HG03066 (cell line): ENCODE measurements around the gene STK40.

ENCODE experiments used
- ATAC-seq: cut with Tn5 transposase; IDR thresholded peaks from one replicate; pipeline ENCODE4 v1.9.1; 2021; ENCODE audit warnings: low read depth; ENCODE audit not compliant: unreplicated experiment

The STK40 gene, protein sequence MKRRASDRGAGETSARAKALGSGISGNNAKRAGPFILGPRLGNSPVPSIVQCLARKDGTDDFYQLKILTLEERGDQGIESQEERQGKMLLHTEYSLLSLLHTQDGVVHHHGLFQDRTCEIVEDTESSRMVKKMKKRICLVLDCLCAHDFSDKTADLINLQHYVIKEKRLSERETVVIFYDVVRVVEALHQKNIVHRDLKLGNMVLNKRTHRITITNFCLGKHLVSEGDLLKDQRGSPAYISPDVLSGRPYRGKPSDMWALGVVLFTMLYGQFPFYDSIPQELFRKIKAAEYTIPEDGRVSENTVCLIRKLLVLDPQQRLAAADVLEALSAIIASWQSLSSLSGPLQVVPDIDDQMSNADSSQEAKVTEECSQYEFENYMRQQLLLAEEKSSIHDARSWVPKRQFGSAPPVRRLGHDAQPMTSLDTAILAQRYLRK

DNA sequence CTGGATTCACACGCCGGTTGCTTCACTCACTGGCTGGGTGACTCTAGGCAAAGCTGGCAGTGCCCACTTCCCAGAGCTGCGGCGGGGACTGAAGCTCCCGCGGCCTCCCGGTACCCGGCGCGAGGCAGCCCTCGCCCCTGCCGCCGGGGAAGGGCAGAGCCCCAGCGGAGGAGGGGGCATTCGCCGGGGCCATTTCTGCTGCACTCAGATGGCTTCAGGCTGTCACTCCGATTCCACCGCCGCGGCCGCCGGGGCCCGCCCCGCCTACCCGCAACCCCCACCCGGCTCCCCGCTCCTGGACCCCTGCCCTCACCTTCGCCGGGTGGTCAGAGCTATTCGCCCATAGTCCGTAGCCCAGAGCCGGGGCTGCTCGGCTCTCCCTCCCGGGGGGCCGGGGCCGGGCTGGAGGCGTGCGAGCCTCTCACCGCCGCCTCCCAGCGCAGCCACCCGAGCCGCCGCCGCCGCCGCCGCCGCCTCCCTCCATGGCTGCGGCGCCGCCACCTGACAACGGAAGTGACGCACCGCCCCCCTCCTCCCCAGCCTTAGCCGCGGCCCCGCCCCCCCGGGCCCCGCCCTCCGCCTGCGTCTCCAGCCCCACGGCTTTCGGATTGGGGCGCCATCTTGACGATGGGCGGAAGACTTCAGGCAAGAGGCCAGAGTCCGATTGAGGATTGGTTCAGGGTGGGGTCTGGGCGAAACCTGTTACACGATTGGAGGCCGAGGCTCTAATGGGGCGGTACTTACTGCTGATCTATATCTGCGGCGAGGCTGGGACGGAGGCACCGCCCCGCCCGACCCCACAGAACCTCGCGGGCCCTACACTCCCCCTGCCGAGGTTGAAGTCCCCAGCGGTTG is at the start of gene STK40:
Gene STK40 (minus strand): TSS at position 515 of the 855 bp plus-strand sequence. CDS start 24,592 bp downstream, outside the sequence.
- peak; percentile 86 for ATAC-seq

DNA sequence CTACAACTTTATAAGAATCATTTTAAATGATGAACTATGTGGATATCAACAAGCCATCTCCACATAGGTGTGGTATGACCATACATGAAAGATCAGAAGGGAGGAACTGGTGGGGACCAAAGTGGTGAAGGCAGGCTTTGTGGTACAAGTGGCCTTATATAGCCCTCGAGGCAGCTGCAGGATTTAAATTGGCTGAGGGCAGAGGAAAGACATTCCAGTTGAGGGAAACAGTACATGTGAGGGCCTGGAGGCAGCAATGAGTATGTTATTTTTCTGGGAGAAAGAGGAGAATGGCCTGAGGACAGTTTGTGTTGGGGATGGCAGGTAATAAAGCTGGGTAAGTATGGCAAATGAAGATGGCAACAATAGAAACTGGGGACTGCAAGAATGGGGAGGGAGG is 47.4 kb upstream of the STK40 start:
- no peak for ATAC-seq

DNA sequence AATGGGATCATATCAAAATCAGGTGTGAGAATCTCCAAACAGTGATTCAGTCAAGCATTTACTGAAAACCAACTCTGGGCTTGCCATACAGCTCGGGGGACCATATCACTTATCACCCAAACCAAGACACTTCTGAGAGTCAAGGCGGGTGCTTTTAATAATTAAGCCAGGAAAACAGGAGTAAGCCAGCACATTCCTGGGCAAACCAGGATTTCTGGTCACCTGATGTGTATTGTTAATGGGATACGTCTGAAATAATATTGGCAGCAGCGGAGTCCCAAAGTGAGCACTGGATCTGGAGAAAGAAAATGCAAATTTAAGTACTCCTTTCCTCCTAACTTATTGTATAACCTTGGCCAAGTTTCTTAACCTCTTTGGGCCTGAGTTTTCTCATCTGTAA is 46.9 kb upstream of the STK40 start:
- ATAC-seq: no peak

DNA sequence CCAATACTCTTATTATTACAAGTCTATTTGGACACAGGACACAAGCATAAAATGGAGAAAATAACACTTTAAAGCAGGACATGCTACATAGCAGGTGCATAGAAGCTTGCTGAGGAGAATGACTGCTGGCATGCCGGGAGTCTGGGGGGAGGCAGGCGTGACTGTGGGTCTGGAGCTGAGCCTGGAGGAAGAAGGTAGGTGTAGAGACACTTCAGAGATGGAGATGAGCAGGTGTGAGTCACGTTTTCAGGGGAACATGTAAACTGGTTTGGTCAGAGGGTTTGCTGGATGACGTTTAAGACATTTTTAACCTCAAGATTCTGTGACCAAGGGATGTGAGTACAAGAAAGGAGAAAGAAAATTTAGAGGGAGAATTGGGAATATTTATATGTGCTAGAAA is 40.1 kb upstream of the STK40 start:
- ATAC-seq: no peak

DNA sequence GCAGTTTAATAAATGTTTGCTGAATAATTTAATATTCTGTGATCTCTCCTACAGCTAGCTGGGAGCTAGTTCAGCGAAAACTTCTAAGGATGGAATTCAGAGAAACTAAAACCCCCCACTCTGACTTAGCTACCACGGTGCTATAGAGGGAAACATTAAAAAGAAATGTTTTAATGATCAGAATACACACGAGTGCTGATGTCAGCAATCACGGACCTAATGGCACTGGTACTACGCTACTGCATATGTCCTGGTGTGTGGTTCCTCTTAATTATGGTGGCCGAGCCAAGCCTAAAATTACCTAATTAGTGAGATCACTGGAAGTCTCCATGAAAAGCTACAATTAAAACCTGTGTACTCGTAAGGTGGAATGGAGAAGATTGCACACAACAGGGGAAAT is 35.9 kb upstream of the STK40 start:
- no peak for ATAC-seq

DNA sequence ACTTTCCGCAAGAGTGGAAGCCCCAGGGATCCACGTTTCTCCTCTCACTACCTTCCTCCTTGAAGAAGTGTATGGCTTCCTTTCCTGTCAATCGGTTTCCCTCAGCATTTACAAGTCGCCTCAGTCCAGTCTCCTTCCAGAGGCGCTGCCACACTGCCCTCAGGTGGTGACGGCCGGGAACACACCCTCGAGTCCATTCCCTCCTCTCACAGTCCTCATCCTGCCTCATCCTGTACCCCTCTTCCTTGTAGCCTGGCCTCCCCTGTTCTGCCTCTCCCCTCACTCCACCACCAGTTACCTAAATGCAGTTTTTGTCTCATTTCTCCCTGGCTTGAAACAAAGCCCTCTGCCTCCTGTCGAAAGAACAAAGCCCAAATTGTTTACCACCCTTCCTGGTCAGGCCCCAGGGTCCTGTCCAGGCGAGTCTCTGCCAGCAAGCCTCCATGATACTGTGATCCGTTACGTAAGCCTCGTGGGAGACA is 35.2 kb upstream of the STK40 start:
- no peak for ATAC-seq

DNA sequence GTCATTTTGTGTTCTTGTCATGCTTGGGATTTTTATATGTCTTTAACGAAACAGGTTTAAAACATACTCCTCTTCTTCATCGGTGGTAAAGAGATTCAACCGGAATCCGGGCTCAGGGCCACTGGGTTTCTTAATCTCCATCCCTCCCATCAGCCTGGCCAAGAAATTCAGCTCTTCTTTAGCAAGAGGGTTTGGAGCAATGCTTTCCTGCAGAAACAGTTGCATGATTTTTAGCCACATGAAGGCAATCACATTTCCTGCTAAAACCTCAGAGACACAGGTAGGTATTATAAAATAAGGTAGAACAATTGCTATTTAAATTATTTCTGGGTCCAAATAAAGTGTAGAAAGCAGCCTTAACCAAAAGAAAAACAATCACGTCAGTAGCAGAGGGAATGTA is 34.7 kb upstream of the STK40 start:
- no peak for ATAC-seq

DNA sequence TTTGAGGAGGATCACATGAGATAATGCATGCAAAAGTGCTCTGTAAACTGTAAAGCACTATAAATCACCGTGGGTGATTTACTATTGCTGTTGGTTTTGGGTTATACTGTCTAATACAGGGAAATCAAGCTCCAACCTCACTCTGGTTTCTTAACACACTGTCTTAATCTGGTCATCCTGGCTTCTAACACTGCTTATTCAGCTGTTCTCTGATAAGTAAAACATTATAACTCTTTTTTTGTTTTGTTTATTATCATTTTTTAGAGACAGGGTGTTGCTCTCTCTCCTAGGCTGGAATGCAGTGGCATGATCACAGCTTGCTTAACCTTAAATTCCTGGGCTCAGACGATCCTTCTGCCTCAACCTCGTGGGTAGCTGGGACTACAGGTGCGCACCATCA is 33.8 kb upstream of the STK40 start:
- ATAC-seq: no peak

DNA sequence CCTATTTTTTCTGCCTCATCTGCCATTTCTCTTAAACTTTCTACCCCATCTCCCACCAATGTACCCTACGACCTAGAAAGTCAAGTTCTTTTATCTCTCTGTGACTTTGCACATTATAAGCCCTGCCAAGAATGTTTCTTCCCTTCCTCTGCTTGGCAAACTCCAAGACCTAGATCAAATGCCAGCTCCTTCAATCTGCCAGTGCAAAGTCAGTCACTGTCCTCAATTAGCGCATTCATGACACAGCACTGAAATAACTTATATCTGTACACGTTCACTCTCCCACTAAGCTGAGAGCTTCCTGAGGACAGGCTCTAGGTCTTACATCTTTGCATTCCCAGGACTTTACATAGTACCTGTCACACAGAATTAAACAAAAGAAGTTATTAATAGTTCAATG is 33.4 kb upstream of the STK40 start:
- ATAC-seq: no peak

DNA sequence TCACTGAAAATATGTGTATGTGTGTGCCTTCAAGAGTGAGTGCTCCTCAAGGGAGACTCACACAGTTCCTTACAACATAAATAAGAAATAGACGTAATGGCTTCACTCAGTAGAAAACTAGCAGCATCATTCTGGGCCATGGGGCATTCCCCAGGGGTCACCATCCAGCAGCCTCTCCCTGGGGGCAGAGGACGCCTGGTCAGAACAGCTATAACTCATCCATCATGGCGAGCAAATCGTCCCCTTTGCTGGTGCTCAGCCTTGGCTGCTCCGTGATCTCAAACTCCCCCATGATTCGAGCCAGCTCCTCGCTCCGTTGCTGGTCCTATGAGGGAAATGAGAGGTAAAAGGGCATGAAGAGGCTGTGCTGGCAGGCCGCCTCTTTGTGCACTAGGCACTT is 32.2 kb upstream of the STK40 start:
- no peak for ATAC-seq

DNA sequence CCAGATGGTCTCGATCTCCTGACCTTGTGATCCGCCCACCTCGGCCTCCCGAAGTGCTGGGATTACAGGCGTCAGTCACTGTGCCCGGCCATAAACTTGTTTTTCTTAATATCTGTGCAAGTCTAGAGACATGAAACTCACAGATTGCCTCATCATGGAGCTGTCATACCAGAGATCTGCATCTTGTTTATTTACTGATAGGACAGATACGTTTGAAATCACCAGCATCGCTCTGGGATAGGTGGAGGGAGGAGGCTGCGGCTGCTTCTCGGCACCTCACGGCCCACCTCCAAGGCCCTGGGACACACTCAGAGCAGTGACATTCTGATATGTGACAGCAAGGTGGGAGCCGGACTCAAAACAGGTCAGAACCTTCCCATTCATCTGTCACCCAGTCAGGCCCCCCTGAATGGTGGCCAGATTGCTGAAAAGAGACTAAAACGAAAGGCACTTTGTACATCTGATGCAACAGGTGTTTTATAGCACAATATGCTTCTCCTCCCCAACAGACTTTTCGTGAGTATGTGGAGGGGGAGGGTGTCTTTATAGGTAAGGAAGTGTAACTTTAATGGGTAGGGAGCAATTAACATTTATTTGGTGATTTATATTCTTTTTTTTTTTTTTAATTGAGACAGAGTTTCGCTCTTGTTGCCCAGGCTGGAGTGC is 30.1 kb upstream of the STK40 start:
- no peak for ATAC-seq

DNA sequence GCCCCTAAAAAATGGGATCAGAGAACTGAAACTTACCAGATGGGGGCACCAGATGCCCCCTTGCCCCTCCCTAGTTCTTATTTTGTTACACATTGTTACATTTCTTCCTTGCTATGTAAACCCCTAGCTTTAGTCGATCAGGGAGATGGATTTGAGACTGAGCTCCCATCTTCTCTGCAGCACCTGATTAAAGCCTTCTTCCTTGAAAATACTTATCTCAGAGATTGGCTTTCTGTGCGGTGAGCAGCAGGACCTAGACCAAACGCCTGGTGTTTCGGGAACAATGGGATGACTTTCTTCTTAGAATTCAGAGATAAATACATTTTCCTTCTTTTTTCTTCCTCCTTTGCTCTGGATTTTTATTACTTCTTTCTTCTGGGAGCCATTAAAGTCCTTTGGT is 28.7 kb upstream of the STK40 start:
- no peak for ATAC-seq

DNA sequence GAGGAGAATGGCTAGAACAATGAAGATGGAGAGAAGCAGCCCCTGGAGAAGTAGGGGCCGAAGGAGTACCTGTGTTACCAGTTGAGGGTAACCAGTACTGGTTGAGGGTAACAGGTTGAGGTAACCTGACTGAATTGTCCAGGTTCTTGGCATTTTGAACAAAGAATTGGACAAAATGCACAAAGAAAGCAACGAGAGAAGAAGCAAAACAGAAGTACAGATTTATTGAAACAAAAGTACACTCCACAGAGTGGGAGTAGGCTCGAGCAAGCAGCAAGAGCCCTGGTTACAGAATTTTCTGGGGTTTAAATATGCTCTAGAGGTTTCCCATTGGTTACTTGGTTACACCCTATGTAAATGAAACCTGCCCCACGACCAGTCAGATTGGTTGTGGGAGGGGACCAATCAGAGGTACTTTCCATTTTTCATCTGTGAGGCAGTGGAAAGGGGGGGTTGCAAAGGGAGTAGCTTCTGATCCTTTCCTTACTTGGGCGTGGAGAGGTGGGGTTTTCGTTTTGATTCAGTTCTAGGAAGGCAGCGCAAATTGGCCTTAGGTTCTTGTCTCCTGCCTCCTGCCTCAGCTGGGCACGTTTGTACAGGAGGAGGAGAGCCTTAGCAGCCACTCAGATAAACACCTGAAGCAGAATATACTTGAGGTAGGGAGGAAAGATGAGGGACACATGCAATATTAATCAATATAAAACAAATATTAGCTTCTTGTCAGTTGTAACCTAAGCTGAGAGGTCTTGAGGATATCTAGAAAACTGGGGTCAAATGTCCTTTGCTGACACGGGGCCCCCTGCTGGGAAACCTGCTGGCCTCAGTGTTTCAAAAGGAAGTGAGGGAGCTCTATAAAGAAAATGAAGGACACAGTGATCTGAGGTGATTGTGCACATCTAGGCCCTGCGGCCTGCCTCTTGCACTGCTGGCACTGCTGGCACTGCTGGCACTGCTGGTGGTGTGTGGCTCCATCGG is 26.2 kb upstream of the STK40 start:
- ATAC-seq: no peak

DNA sequence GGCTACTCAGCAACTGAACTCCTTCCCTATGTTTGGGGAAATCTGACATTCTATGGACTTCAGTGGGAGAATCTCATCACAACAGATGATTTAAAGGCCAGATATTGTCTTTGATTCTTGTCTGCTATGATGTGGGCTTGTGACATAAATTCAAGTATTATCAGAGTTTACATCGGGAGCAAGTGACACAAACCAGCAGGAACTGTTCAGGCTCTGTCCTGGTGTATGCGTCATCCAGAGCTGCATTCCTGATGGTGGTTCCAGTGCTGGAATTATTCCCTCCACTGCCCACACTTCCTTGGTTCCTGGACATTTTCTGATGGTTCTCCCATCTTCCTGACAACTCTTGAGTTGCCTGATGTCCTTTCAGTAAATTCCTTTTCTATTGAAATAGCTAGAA is 22.8 kb upstream of the STK40 start:
- no peak for ATAC-seq

DNA sequence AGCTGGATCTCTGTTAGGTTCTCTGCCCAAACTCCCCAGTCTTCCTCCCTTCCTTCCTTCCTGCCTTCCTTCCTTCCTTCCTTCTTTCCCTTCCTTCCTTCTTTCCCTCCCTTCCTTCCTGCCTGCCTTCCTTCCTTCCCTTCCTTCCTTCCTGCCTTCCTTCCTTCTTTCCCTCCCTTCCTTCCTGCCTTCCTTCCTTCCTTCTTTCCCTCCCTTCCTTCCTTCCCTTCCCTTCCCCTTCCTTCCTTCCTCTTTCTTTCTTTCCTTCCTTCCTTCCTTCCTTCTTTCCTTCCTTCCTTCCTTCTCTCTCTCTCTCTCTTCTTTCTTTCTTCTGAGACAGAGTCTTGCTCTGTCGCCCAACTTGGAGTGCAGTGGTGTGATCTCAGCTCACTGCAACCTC is 20.7 kb upstream of the STK40 start:
- ATAC-seq: no peak

DNA sequence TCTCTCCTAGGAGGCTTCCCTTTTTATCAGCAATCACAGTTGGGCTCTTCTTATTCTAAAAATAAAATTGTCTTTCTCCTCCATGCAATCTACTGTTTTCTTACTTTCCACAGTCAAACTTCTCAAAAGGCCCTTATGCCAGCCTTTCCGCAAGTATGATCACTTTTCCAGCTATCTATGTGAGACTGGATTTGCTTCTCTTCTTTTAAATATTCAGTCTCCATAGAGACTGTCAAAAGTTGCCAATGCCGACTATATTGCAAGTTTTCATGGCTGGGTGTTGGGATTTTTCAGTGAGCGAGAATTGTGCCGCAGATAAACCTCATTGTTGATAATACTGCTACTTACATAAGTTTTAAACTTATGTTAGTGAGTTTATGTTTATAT is 16.8 kb upstream of the STK40 start:
- no peak for ATAC-seq

DNA sequence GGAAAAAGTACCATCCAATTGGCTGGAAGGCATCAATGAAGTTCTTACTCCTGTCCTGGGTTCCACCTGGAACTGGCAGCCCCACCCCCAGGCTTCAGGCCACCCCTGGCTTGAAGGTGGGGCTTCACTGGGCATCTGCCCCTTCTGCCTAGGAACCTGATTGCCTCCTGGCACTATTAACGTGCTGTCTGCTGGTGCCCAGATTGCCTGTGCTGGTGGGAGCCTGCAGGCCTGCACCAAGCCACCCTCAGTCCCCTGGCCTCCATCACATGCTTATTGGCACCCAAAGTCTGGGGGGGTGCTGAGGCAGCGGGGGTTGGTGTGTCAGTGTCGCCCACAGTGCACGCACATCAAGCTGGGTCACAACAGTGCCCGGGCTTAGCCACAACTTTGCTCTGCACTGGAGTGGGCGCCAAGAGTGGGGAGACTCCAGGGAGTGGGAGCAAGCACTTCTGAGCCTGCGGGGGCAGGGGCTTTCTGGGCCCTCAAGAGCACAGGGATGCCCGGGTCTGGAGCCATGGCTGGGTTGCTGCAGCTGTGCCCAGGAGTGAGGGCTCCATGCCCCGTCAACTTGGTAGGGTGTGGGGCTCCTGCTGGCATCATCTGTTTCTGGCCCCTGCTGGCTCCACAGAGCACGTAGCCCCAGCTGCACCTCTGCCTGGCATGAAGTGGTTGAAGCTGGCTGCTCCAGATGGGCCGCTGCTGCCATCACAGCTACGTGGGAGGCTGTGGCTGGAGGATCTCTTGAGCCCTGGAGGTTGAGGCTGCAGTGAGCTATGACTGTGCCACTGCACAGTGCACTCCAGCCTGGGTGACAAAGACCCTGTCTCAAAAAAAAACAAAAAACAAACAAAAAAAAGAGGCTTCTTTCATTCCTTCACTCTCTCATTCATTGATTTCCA is 16.1 kb upstream of the STK40 start:
- ATAC-seq: no peak

DNA sequence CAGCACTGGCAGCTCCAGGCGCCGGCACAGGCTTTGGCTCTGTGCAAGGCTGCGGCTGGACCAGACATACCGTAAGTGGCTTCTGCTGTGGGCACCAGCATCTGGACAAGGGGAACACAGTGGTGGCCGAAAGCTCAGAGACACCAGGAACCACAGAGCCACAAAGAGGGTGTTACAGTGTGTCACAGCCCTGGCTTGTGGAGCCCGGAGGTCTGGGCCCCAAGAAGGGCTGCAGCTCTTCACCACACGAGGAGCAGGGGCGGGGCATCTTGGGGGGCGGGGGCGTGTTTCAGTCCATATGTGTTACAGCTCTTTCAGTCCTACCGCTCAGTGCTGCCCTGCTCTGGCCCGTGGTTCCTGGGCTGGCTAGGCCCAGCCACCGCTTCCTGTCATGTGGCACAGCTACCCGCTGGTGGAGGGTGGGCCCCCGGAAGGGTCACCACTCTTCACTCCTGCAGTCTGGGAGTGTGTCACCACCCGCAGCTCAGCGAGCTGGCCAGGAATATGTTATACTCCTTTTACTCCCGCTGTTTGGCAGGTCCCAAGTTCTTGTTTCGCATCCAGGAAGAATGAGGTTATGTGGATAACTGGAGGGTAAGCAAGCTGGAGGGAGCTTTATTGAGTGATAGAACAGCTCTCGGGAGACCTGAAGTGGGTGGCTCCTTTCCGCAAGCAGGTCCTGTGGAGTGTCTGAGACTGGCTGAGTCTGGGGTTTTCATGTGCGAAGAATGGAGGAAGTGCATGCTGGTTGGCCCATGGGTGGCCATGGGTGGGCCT is 15.3 kb upstream of the STK40 start:
- peak; percentile 76 for ATAC-seq
